OCI-LY3 (cell line): ENCODE data around the gene LACTBL1.
"Not testable (repeated sequence)": the region's sequence is repeated elsewhere in the genome, so short reads cannot be mapped to it uniquely, and the experiment has no call there.

Experiments used
- H2AFZ ChIP-seq: fragments of 200-600, 300-600 bp; shearing (Covaris generic); 2 replicates; pipeline ENCODE4 v1.6.0; 2014; ENCODE audit warnings: antibody characterized with exemption, low read depth, low read length
- H3K27ac ChIP-seq: fragments of 200-600, 300-600 bp; sonication (generic); 2 replicates; pipeline ENCODE4 v1.5.1; 2014; ENCODE audit warnings: mild to moderate bottlenecking, low read length, moderate library complexity, mixed read lengths
- H3K27me3 ChIP-seq: fragments of 200-600, 300-600 bp; sonication (generic); 2 replicates; pipeline ENCODE4 v1.6.1; 2014; ENCODE audit warnings: low read depth, low read length, mixed read lengths
- H3K36me3 ChIP-seq: fragments of 200-600, 300-600 bp; sonication (generic); replicated peaks from 2 replicates; pipeline ENCODE3; 2014; ENCODE audit warnings: low read depth, low read length, mixed read lengths
- H3K4me1 ChIP-seq: fragments of 300-600, 200-600 bp; sonication (generic); 2 replicates; pipeline ENCODE4 v1.6.1; 2014; ENCODE audit warnings: low read length, mixed read lengths
- H3K4me2 ChIP-seq: fragments of 200-600, 300-600 bp; sonication (generic); 2 replicates; pipeline ENCODE4 v1.6.1; 2014; ENCODE audit warnings: low read length, mixed read lengths
- H3K4me3 ChIP-seq: fragments of 300-600, 200-600 bp; sonication (generic); 2 replicates; pipeline ENCODE4 v1.5.1; 2014; ENCODE audit warnings: antibody characterized with exemption, mild to moderate bottlenecking, low read length, moderate library complexity
- H3K79me2 ChIP-seq: fragments of 300-600, 200-600 bp; shearing (Covaris generic); 2 replicates; pipeline ENCODE4 v1.6.1; 2014; ENCODE audit warnings: mild to moderate bottlenecking, low read length, mixed read lengths
- H3K9ac ChIP-seq: fragments of 300-600, 200-600 bp; shearing (Covaris generic); 2 replicates; pipeline ENCODE4 v1.6.0; 2014; ENCODE audit warnings: mild to moderate bottlenecking, low read length, moderate library complexity
- H3K9me3 ChIP-seq: fragments of 200-600, 300-600 bp; shearing (Covaris generic); 2 replicates; pipeline ENCODE4 v1.6.1; 2014; ENCODE audit warnings: low read length, mixed read lengths; ENCODE audit not compliant: insufficient read depth
- H4K20me1 ChIP-seq: fragments of 200-600, 300-600 bp; sonication (generic); 2 replicates; pipeline ENCODE4 v1.6.1; 2016; ENCODE audit warnings: low read length, mixed read lengths; ENCODE audit not compliant: insufficient read depth
- EZH2phosphoT487 ChIP-seq: fragments of 200-600 bp; shearing (Covaris generic); IDR thresholded peaks from 2 replicates; pipeline ENCODE4 v1.6.1; 2018; ENCODE audit warnings: antibody characterized with exemption, mixed run types, low read depth
- TF ChIP-seq, protein P1 (sequence below): fragments of 200-600, 300-600 bp; sonication (generic); IDR thresholded peaks from 2 replicates; pipeline ENCODE4 v1.5.1; 2014; ENCODE audit warnings: antibody characterized with exemption, low read length, low read depth

Gene LACTBL1

DNA sequence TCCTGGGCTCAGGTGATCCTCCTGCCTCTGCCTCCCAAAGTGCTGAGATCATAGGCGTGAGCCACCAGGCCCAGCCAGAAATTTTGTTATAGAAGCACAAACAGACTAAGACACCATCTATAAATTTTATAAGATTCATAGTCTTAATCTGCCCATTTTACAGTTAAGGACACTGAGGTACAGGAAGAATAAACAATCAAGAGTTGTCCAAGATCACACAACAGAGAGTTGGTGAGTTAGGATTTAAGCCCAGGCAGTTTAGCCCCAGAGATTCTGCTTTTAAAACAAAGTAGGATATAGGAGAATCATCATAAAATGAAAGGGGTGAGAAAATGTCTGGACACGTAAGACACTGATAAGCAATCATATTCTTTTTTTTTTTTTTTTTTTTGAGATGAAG, 36.2 kb upstream of the LACTBL1 start:
- TF ChIP-seq, protein P1, sequence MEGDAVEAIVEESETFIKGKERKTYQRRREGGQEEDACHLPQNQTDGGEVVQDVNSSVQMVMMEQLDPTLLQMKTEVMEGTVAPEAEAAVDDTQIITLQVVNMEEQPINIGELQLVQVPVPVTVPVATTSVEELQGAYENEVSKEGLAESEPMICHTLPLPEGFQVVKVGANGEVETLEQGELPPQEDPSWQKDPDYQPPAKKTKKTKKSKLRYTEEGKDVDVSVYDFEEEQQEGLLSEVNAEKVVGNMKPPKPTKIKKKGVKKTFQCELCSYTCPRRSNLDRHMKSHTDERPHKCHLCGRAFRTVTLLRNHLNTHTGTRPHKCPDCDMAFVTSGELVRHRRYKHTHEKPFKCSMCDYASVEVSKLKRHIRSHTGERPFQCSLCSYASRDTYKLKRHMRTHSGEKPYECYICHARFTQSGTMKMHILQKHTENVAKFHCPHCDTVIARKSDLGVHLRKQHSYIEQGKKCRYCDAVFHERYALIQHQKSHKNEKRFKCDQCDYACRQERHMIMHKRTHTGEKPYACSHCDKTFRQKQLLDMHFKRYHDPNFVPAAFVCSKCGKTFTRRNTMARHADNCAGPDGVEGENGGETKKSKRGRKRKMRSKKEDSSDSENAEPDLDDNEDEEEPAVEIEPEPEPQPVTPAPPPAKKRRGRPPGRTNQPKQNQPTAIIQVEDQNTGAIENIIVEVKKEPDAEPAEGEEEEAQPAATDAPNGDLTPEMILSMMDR, result no peak
- TF ChIP-seq EZH2phosphoT487, result no peak
- no peaks in the 10 kb centered on the region for H3K36me3 ChIP-seq

DNA sequence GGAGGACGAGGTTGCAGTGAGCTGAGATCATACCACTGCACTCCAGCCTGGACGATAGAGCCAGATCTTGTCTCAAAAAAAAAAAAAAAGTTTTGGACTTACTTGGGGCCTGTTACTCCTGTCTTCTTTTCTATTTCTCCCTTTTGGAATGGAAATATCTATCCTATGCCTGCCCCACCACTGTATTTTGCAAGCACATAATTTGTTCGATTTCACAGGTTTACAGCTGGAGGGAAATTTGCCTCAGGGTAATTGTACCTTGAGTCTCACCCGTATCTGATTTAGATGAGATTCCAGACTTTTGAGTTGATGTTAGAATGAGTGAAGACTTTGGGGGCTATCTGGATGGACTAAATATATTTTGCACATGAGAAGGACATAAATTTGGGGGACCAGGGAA, 34.4 kb upstream of the LACTBL1 start:
- Histone ChIP-seq H3K9ac (no peak overlapping the region), H3K36me3 (no peaks in the 10 kb centered on the region)

More for the DNA sequence above, 36.2 kb upstream of the LACTBL1 start:
- Histone ChIP-seq H4K20me1 (no peaks in the 10 kb centered on the region), H3K27ac (no peak overlapping the region), H3K4me1 (peaks cover 18% of the 10 kb centered on the region), H3K27me3 (no peaks in the 10 kb centered on the region), H3K4me2 (no peak overlapping the region), H2AFZ (no peak overlapping the region), H3K9ac (no peak overlapping the region), H3K9me3 (no peaks in the 10 kb centered on the region), H3K79me2 (no peaks in the 10 kb centered on the region), H3K4me3 (no peak overlapping the region)

DNA sequence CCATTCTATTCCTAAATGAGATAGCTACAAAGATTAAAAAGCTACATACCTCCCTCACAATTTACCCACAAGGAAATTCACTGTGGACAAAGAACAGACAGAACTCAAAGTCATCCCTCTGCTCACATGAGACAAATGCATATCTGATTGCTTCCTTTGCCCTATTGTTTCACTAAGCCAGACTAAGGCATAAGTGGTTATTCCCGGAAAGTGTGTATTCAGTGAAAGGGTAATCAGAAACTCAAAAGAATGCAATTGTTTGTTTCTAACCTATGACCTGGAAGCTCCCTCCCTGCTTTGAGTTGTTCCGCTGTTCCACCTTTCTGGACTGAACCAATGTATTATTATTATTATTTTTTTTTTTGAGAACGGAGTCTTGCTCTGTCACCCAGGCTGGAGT, 32.1 kb upstream of the LACTBL1 start:
- H3K27me3 ChIP-seq, H4K20me1 ChIP-seq, H3K9ac ChIP-seq, H3K4me3 ChIP-seq, H3K4me1 ChIP-seq, H2AFZ ChIP-seq, H3K27ac ChIP-seq, H3K9me3 ChIP-seq, H3K4me2 ChIP-seq, H3K79me2 ChIP-seq, H3K36me3 ChIP-seq: not testable (repeated sequence)

More for the DNA sequence above, 34.4 kb upstream of the LACTBL1 start:
- H3K79me2 ChIP-seq, result no peaks in the 10 kb centered on the region
- no peak overlapping the region for H3K4me3 ChIP-seq
- H3K9me3 ChIP-seq, result no peaks in the 10 kb centered on the region
- no peak overlapping the region for H3K27ac ChIP-seq
- peaks cover 14% of the 10 kb centered on the region for H3K4me1 ChIP-seq
- H3K4me2 ChIP-seq, result no peak overlapping the region
- TF ChIP-seq EZH2phosphoT487, result no peak
- TF ChIP-seq, protein P1, result no peak
- no peak overlapping the region for H2AFZ ChIP-seq
- H3K27me3 ChIP-seq, result no peaks in the 10 kb centered on the region
- H4K20me1 ChIP-seq, result no peaks in the 10 kb centered on the region

DNA sequence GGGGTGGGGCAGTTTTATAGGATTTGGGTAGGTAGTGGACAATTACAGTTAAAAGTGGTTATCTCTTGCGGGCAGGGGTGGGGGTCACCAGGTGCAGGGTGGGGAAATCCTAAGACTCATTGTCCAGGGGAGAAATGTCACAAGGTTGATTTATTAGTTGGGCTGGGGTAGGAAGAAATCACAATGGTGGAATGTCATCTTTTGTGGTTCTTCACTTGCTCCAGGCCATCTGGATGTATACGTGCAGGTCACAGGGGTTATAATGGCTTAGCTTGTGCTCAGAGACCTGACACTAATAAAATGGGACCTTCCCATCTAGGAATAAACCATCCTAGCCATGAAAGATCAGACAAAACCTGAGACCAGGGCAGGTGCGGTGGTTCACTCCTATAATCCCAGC, 31.4 kb upstream of the LACTBL1 start:
- no peaks in the 10 kb centered on the region for H3K36me3 ChIP-seq
- no peaks in the 10 kb centered on the region for H3K27me3 ChIP-seq
- H3K27ac ChIP-seq, result no peak overlapping the region
- H3K4me3 ChIP-seq, result no peak overlapping the region
- no peak overlapping the region for H2AFZ ChIP-seq
- no peaks in the 10 kb centered on the region for H3K9me3 ChIP-seq
- TF ChIP-seq, protein P1, result no peak
- no peak for TF ChIP-seq EZH2phosphoT487
- no peak overlapping the region for H3K4me2 ChIP-seq
- H4K20me1 ChIP-seq, result no peaks in the 10 kb centered on the region
- H3K79me2 ChIP-seq, result no peaks in the 10 kb centered on the region
- H3K9ac ChIP-seq, result no peak overlapping the region
- no peaks in the 10 kb centered on the region for H3K4me1 ChIP-seq

DNA sequence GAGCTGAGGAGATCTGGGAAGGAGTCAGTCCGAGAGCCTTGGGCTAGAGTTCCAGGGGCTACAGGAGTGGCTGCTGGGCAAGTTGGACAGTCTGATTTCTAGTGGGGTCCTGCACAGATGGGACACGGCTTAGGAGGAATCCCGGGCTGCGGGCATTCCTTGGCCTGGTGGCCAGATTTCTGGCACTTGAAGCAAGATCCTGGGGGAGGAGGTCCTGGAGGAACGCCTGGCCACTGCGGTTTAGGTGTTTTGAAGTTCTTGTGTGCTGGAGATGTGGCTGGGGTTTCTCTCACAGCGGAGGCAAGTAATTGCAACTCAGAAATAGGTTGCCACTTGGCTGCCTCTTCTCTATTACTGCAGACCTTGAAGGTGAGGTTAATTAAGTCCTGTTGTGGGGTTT, 29.6 kb upstream of the LACTBL1 start:
- H3K27ac ChIP-seq, H3K4me3 ChIP-seq, H3K4me2 ChIP-seq, H3K4me1 ChIP-seq, H3K27me3 ChIP-seq, H2AFZ ChIP-seq, H3K9me3 ChIP-seq, H3K36me3 ChIP-seq, H3K79me2 ChIP-seq, H4K20me1 ChIP-seq, H3K9ac ChIP-seq: not testable (repeated sequence)

DNA sequence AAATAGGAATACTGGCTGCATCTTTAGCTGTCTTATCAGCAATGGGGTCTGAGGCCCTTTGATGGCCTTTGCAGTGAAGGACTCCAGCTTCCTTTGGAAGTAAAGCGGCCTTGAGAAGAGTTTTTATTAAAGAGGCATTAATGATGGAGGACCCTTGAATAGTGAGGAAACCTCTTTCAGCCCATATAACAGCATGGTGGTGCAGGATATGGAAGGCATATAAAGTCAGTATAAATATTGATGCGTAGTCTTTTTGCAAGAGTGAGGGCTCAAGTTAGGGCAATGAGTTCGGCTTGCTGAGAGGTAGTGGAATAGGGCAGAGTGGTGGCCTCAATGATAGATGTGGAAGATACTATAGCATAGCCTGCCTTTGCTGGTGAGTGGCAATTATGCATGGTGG, 27.5 kb upstream of the LACTBL1 start:
- H3K9ac ChIP-seq, H3K27me3 ChIP-seq, H3K4me1 ChIP-seq, H3K36me3 ChIP-seq, H3K4me3 ChIP-seq, H3K9me3 ChIP-seq, H4K20me1 ChIP-seq, H3K4me2 ChIP-seq, H3K79me2 ChIP-seq, H3K27ac ChIP-seq, H2AFZ ChIP-seq: not testable (repeated sequence)

DNA sequence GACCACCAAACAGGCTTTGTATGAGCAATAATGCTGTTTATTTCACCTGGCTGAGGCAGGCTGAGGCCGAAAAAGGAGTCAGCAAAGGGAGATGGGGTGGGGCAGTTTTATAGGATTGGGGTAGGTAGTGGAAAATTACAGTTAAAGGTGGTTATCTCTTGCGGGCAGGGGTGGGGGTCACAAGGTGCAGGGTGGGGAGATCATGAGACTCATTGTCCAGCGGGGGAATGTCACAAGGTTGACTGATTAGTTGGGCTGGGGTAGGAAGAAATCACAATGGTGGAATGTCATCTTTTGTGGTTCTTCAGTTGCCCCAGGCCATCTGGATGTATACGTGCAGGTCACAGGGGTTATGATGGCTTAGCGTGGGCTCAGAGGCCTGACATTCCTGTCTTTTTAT, 24.9 kb upstream of the LACTBL1 start:
- not testable (repeated sequence) for H3K36me3 ChIP-seq, H3K4me3 ChIP-seq, H3K4me2 ChIP-seq, H3K27me3 ChIP-seq, H3K4me1 ChIP-seq, H4K20me1 ChIP-seq, H2AFZ ChIP-seq, H3K27ac ChIP-seq, H3K9ac ChIP-seq, H3K9me3 ChIP-seq, H3K79me2 ChIP-seq
